H9 (cell line): ENCODE measurements around the gene DHRS7C. TPM values are rescaled to one million over a fixed set of nuclear protein-coding genes. Genes with fewer than 3 reads are reported as not detected.

Experiments
- DNase-seq: peaks from one replicate; pipeline ENCODE4 v3.0.0-alpha.2; 2017
- H2AFZ ChIP-seq: one replicate; pipeline ENCODE4 v1.6.1; 2013; ENCODE audit warnings: mild to moderate bottlenecking, low read length, control low read depth, moderate library complexity
- H2AK5ac ChIP-seq: 2 replicates; pipeline ENCODE4 v1.6.1; 2013; ENCODE audit warnings: low read length, control low read depth, mixed read lengths; ENCODE audit not compliant: insufficient read length
- H2BK120ac ChIP-seq: one replicate; pipeline ENCODE4 v1.6.1; 2013; ENCODE audit warnings: low read depth, mild to moderate bottlenecking, low read length, control low read depth, inconsistent platforms; ENCODE audit not compliant: poor library complexity, severe bottlenecking
- H2BK12ac ChIP-seq: 2 replicates; pipeline ENCODE4 v1.6.1; 2013; ENCODE audit warnings: low read length, control low read depth, mixed read lengths, low read depth; ENCODE audit not compliant: insufficient read length
- H2BK15ac ChIP-seq: 2 replicates; pipeline ENCODE4 v1.6.1; 2013; ENCODE audit warnings: low read depth, low read length, control low read depth
- H2BK20ac ChIP-seq: one replicate; pipeline ENCODE4 v1.6.1; 2013; ENCODE audit warnings: low read depth, mild to moderate bottlenecking, low read length, control low read depth, inconsistent platforms; ENCODE audit not compliant: poor library complexity, severe bottlenecking
- H2BK5ac ChIP-seq: 2 replicates; pipeline ENCODE4 v1.6.1; 2013; ENCODE audit warnings: low read length, control low read depth, mixed read lengths; ENCODE audit not compliant: insufficient read length
- H3K14ac ChIP-seq: 2 replicates; pipeline ENCODE4 v1.6.1; 2013; ENCODE audit warnings: low read length, control low read depth; ENCODE audit not compliant: insufficient read depth
- H3K18ac ChIP-seq: 2 replicates; pipeline ENCODE4 v1.6.1; 2013; ENCODE audit warnings: low read depth, mild to moderate bottlenecking, mixed read lengths, low read length, control low read depth; ENCODE audit not compliant: insufficient read length
- H3K23ac ChIP-seq: 2 replicates; pipeline ENCODE4 v1.6.1; 2013; ENCODE audit warnings: low read length, control low read depth, mixed read lengths, low read depth; ENCODE audit not compliant: insufficient read length
- H3K23me2 ChIP-seq: 2 replicates; pipeline ENCODE4 v1.6.1; 2013; ENCODE audit warnings: low read depth, mild to moderate bottlenecking, mixed read lengths, low read length, control low read depth; ENCODE audit not compliant: insufficient read length, poor library complexity, severe bottlenecking
- H3K27ac ChIP-seq: 2 replicates; pipeline ENCODE4 v1.5.1; 2013; ENCODE audit warnings: low read length, control low read depth, mixed read lengths, low read depth; ENCODE audit not compliant: insufficient read length
- H3K27me3 ChIP-seq: 2 replicates; pipeline ENCODE4 v1.6.1; 2013; ENCODE audit warnings: low read length, control low read depth, inconsistent platforms; ENCODE audit not compliant: insufficient read depth
- H3K4ac ChIP-seq: 2 replicates; pipeline ENCODE4 v1.6.1; 2013; ENCODE audit warnings: low read depth, mild to moderate bottlenecking, control low read depth, inconsistent platforms, low read length, moderate library complexity
- H3K4me1 ChIP-seq: 2 replicates; pipeline ENCODE4 v1.6.1; 2013; ENCODE audit warnings: low read length, control low read depth, inconsistent platforms; ENCODE audit not compliant: insufficient read depth
- H3K4me2 ChIP-seq: 2 replicates; pipeline ENCODE4 v1.6.1; 2013; ENCODE audit warnings: low read length, control low read depth, mixed read lengths; ENCODE audit not compliant: insufficient read length, insufficient read depth
- H3K56ac ChIP-seq: 2 replicates; pipeline ENCODE4 v1.6.1; 2013; ENCODE audit warnings: low read depth, mild to moderate bottlenecking, mixed read lengths, low read length, control low read depth; ENCODE audit not compliant: insufficient read length
- H3K79me1 ChIP-seq: 2 replicates; pipeline ENCODE4 v1.6.1; 2013; ENCODE audit warnings: low read depth, mild to moderate bottlenecking, moderate library complexity, low read length, control low read depth, inconsistent platforms; ENCODE audit not compliant: insufficient read depth, poor library complexity, severe bottlenecking
- H3K79me2 ChIP-seq: 2 replicates; pipeline ENCODE4 v1.6.1; 2013; ENCODE audit warnings: low read length, control low read depth, inconsistent platforms; ENCODE audit not compliant: insufficient read depth
- H3K9ac ChIP-seq: 2 replicates; pipeline ENCODE4 v1.6.1; 2013; ENCODE audit warnings: low read length, control low read depth, mixed read lengths; ENCODE audit not compliant: insufficient read length; ENCODE audit errors: extremely low read depth
- H3K9me3 ChIP-seq: one replicate; pipeline ENCODE4 v1.6.1; 2013; ENCODE audit warnings: low read depth, low read length, inconsistent platforms; ENCODE audit not compliant: control insufficient read depth
- H3T11ph ChIP-seq: one replicate; pipeline ENCODE4 v1.6.1; 2013; ENCODE audit warnings: mild to moderate bottlenecking, low read length, control low read depth, inconsistent platforms
- H4K20me1 ChIP-seq: one replicate; pipeline ENCODE4 v1.6.1; 2013; ENCODE audit not compliant: control insufficient read depth, insufficient read length, insufficient read depth
- H4K5ac ChIP-seq: 2 replicates; pipeline ENCODE4 v1.6.1; 2013; ENCODE audit warnings: low read depth, mild to moderate bottlenecking, mixed read lengths, low read length, control low read depth; ENCODE audit not compliant: insufficient read length
- H4K8ac ChIP-seq: replicated peaks from 2 replicates; pipeline ENCODE4 v1.6.1; 2013; ENCODE audit warnings: low read length, control low read depth, mixed read lengths, low read depth; ENCODE audit not compliant: insufficient read length
- H4K91ac ChIP-seq: 2 replicates; pipeline ENCODE4 v1.6.1; 2013; ENCODE audit warnings: low read depth, mild to moderate bottlenecking, moderate library complexity, mixed read lengths, low read length, control low read depth; ENCODE audit not compliant: insufficient read length
- H3K27ac Mint-ChIP-seq, 3 experiments: 2 replicates in 2 of 3; 3 replicates in 1 of 3; pipeline ENCODE4 v1.8.0; 2020 to 2021; ENCODE audit warnings: mixed read lengths in 3 of 3, mild to moderate bottlenecking in 1 of 3, moderate library complexity in 1 of 3
- H3K27me3 Mint-ChIP-seq: 2 replicates; pipeline ENCODE4 v1.8.0; 2021; ENCODE audit warnings: low read depth, mild to moderate bottlenecking, moderate library complexity, mixed read lengths
- H3K36me3 Mint-ChIP-seq, 3 experiments: 2 replicates in 2 of 3; 3 replicates in 1 of 3; pipeline ENCODE4 v1.8.0; 2020 to 2021; ENCODE audit warnings: low read depth in 3 of 3, mixed read lengths in 3 of 3; ENCODE audit not compliant: insufficient read depth in 1 of 3
- H3K4me1 Mint-ChIP-seq, 2 experiments: 2 replicates each; pipeline ENCODE4 v1.8.0; 2020; ENCODE audit warnings: mixed read lengths in 2 of 2
- H3K4me3 Mint-ChIP-seq, 2 experiments: 2 replicates in 1 of 2; 3 replicates in 1 of 2; pipeline ENCODE4 v1.8.0; 2020 to 2021; ENCODE audit warnings: mild to moderate bottlenecking in 2 of 2, mixed read lengths in 2 of 2, moderate library complexity in 1 of 2
- H3K9me3 Mint-ChIP-seq, 2 experiments: 2 replicates in 1 of 2; 3 replicates in 1 of 2; pipeline ENCODE4 v1.8.0; 2020; ENCODE audit warnings: mild to moderate bottlenecking in 2 of 2, mixed read lengths in 2 of 2, moderate library complexity in 1 of 2
- CTCF ChIP-seq: fragments of 200-600 bp; sonication (generic); conservative IDR thresholded peaks from 3 replicates; pipeline ENCODE4 v1.8.0; 2021; ENCODE audit warnings: antibody characterized with exemption, mild to moderate bottlenecking
- WGBS: extraction: QIAGEN DNeasy Blood & Tissue Kit; methylation state at CpG from one replicate; pipeline ENCODE4 v1.1.7; 2013; ENCODE audit warnings: missing lambda C conversion rate, low lambda C conversion rate, mixed read lengths; ENCODE audit not compliant: insufficient read length; ENCODE audit errors: extremely low coverage; 5-methylcytosine and 5-hydroxymethylcytosine counted together
- total RNA-seq: library from RNA; stranded (reverse); gene quantifications from 2 replicates; pipeline ENCODE4 v1.2.1, GENCODE V29; 2021

The DHRS7C gene
- total RNA-seq, 1 experiment from 2014 or later: not detected

GRCh38 chr17:9728564-9728963 is 62.8 kb downstream of the DHRS7C start:
- no peaks in the 10 kb centered on the region for H3K9me3 ChIP-seq
- WGBS: no CpG with 5 or more reads among the region's 12 CpGs
- Mint-ChIP-seq H3K27me3 (no peaks in the 10 kb centered on the region), H3K36me3 (peaks cover 2 to 8% (median 4%) of the 10 kb centered on the region in 3 experiments), H3K4me3 (no peak overlapping the region), H3K27ac (no peak overlapping the region), H3K4me1 (peaks cover 0 to 4% of the 10 kb centered on the region in 2 experiments; a peak in 2 of 4 replicates), H3K9me3 (peaks cover 6 to 11% of the 10 kb centered on the region in 2 experiments; a peak in 4 of 5 replicates)
- no peak overlapping the region for H3K23ac ChIP-seq
- no peak overlapping the region for H4K8ac ChIP-seq
- H4K20me1 ChIP-seq: no peaks in the 10 kb centered on the region
- no peaks in the 10 kb centered on the region for H3K23me2 ChIP-seq
- no peaks in the 10 kb centered on the region for H3K4me1 ChIP-seq
- H2BK20ac ChIP-seq: no peak overlapping the region
- H3K9ac ChIP-seq: no peak overlapping the region
- no peak overlapping the region for H2BK5ac ChIP-seq
- H3K27me3 ChIP-seq: no peaks in the 10 kb centered on the region
- H3K4ac ChIP-seq: no peak overlapping the region
- no peak overlapping the region for H2AFZ ChIP-seq
- H2BK15ac ChIP-seq: no peak overlapping the region
- H4K91ac ChIP-seq: no peak overlapping the region
- no peak overlapping the region for H3K18ac ChIP-seq
- H3K27ac ChIP-seq: no peak overlapping the region
- H3K56ac ChIP-seq: no peak overlapping the region
- no peak for DNase-seq
- TF ChIP-seq CTCF: no peak
- no peak overlapping the region for H3K14ac ChIP-seq
- H2BK12ac ChIP-seq: no peak overlapping the region
- H3K79me1 ChIP-seq: no peaks in the 10 kb centered on the region
- no peak overlapping the region for H4K5ac ChIP-seq
- no peak overlapping the region for H2AK5ac ChIP-seq
- H3K4me2 ChIP-seq: no peak overlapping the region
- no peak overlapping the region for H2BK120ac ChIP-seq
- no peaks in the 10 kb centered on the region for H3K79me2 ChIP-seq
- no peak overlapping the region for H3T11ph ChIP-seq
